Measurements from ENCODE around the gene GASK1A.
"Not testable (repeated sequence)": the region's sequence is repeated elsewhere in the genome, so short reads cannot be mapped to it uniquely, and the experiment has no call there.

Gene GASK1A

GRCh38 chr3:43063114-43063513 lies 84.0 kb downstream of the GASK1A start:
- no peak for DNase-seq (ENCODE audit: low spot score)

GRCh38 chr3:43070670-43071069 lies 91.6 kb downstream of the GASK1A start:
- DNase-seq (ENCODE audit: low spot score), result not testable (repeated sequence)

GRCh38 chr3:43071313-43071893 lies 92.3 kb downstream of the GASK1A start:
- no peak for DNase-seq (ENCODE audit: low spot score)

GRCh38 chr3:43072361-43072760 lies 93.2 kb downstream of the GASK1A start:
- DNase-seq (ENCODE audit: low spot score), result no peak

GRCh38 chr3:43073116-43073835 lies 94.2 kb downstream of the GASK1A start:
- no peak for DNase-seq (ENCODE audit: low spot score)

- no peak for DNase-seq (ENCODE audit: low spot score)
Measured at GRCh38 chr3:43073836-43074220, 94.7 kb downstream of the GASK1A start.

- DNase-seq (ENCODE audit: low spot score), result no peak
Measured at GRCh38 chr3:43074482-43074881, 95.4 kb downstream of the GASK1A start.

GRCh38 chr3:43074901-43075689 lies 96.0 kb downstream of the GASK1A start:
- DNase-seq (ENCODE audit: low spot score), result no peak

- DNase-seq (ENCODE audit: low spot score), result no peak
Measured at GRCh38 chr3:43075904-43076661, 97.0 kb downstream of the GASK1A start.

- no peak for DNase-seq (ENCODE audit: low spot score)
Measured at GRCh38 chr3:43076857-43077256, 97.7 kb downstream of the GASK1A start.

GRCh38 chr3:43077261-43077660 lies 98.2 kb downstream of the GASK1A start:
- no peak for DNase-seq (ENCODE audit: low spot score)

GRCh38 chr3:43077707-43078106 lies 98.6 kb downstream of the GASK1A start:
- no peak for DNase-seq (ENCODE audit: low spot score)

- no peak for DNase-seq (ENCODE audit: low spot score)
Measured at GRCh38 chr3:43079536-43080332, 100.6 kb downstream of the GASK1A start.

GRCh38 chr3:43080726-43081568 lies 101.8 kb downstream of the GASK1A start:
- DNase-seq (ENCODE audit: low spot score), result no peak

- no peak for DNase-seq (ENCODE audit: low spot score)
Measured at GRCh38 chr3:43081796-43082195, 102.7 kb downstream of the GASK1A start.

- no peak for DNase-seq (ENCODE audit: low spot score)
Measured at GRCh38 chr3:43082457-43082856, 103.3 kb downstream of the GASK1A start.

GRCh38 chr3:43086460-43087165 lies 107.5 kb downstream of the GASK1A start:
- DNase-seq (ENCODE audit: low spot score), result no peak

GRCh38 chr3:43087249-43087776 lies 108.2 kb downstream of the GASK1A start:
- DNase-seq (ENCODE audit: low spot score), result no peak

- no peak for DNase-seq (ENCODE audit: low spot score)
Measured at GRCh38 chr3:43089081-43089480, 110.0 kb downstream of the GASK1A start.

- DNase-seq (ENCODE audit: low spot score), result no peak
Measured at GRCh38 chr3:43090238-43090637, 111.1 kb downstream of the GASK1A start.

Measured in COLO829 (cell line).